Measurements from ENCODE around the gene FLVCR2. TPM values are rescaled to one million over a fixed set of nuclear protein-coding genes. Genes with fewer than 3 reads are reported as not detected.
"Not testable (repeated sequence)": the region's sequence is repeated elsewhere in the genome, so short reads cannot be mapped to it uniquely, and the experiment has no call there.

FLVCR2 gene
- total RNA-seq, 1 donor from 2014 or later = 0.75 TPM

- no peak overlapping the region for H3K4me3 ChIP-seq (ENCODE audit: low read depth, low read length)
- TF ChIP-seq CTCF (conservative IDR thresholded peaks at IDR 0.05; ENCODE audit: low read depth, low read length) = no peak
- no peak for DNase-seq (ENCODE audit: low read depth)
Observed at GRCh38 chr14:75589931-75590330, 11.5 kb downstream of the FLVCR2 start.

GRCh38 chr14:75591331-75591946, 13.0 kb downstream of the FLVCR2 start:
- peak; percentile 15 for TF ChIP-seq CTCF (conservative IDR thresholded peaks at IDR 0.05; ENCODE audit: low read depth, low read length)
- no peak overlapping the region for H3K4me3 ChIP-seq (ENCODE audit: low read depth, low read length)
- no peak for DNase-seq (ENCODE audit: low read depth)

GRCh38 chr14:75591987-75592575, 13.7 kb downstream of the FLVCR2 start:
- no peak for TF ChIP-seq CTCF (conservative IDR thresholded peaks at IDR 0.05; ENCODE audit: low read depth, low read length)
- no peak overlapping the region for H3K4me3 ChIP-seq (ENCODE audit: low read depth, low read length)
- no peak for DNase-seq (ENCODE audit: low read depth)

- no peak overlapping the region for H3K4me3 ChIP-seq (ENCODE audit: low read depth, low read length)
- DNase-seq (ENCODE audit: low read depth) = no peak
- TF ChIP-seq CTCF (conservative IDR thresholded peaks at IDR 0.05; ENCODE audit: low read depth, low read length) = no peak
Observed at GRCh38 chr14:75595226-75595625, 16.8 kb downstream of the FLVCR2 start.

GRCh38 chr14:75597149-75597548, 18.7 kb downstream of the FLVCR2 start:
- no peak for TF ChIP-seq CTCF (conservative IDR thresholded peaks at IDR 0.05; ENCODE audit: low read depth, low read length)
- H3K4me3 ChIP-seq (ENCODE audit: low read depth, low read length) = no peak overlapping the region
- no peak for DNase-seq (ENCODE audit: low read depth)

GRCh38 chr14:75600100-75600499, 21.7 kb downstream of the FLVCR2 start:
- H3K4me3 ChIP-seq (ENCODE audit: low read depth, low read length); DNase-seq (ENCODE audit: low read depth): not testable (repeated sequence)

- DNase-seq (ENCODE audit: low read depth); H3K4me3 ChIP-seq (ENCODE audit: low read depth, low read length): not testable (repeated sequence)
Observed at GRCh38 chr14:75601061-75601460, 22.6 kb downstream of the FLVCR2 start.

GRCh38 chr14:75602503-75602902, 24.1 kb downstream of the FLVCR2 start:
- no peak overlapping the region for H3K4me3 ChIP-seq (ENCODE audit: low read depth, low read length)
- no peak for DNase-seq (ENCODE audit: low read depth)
- no peak for TF ChIP-seq CTCF (conservative IDR thresholded peaks at IDR 0.05; ENCODE audit: low read depth, low read length)
